Chondrocyte (in vitro differentiated cells): Measurements from ENCODE around the gene KANK4. TPM values are rescaled to one million over a fixed set of nuclear protein-coding genes. Genes with fewer than 3 reads are reported as not detected.

Source experiments
- DNase-seq: peaks from one replicate; pipeline ENCODE4 v3.0.0; 2021; ENCODE audit warnings: mixed read lengths, low spot score
- H3K27ac Mint-ChIP-seq: one replicate; pipeline ENCODE4 v1.8.0; 2021; ENCODE audit warnings: mild to moderate bottlenecking, moderate library complexity, mixed read lengths; ENCODE audit not compliant: unreplicated experiment
- H3K27me3 Mint-ChIP-seq: 2 replicates; pipeline ENCODE4 v1.8.0; 2021; ENCODE audit warnings: low read depth, mixed read lengths
- H3K36me3 Mint-ChIP-seq: 2 replicates; pipeline ENCODE4 v1.8.0; 2021; ENCODE audit warnings: low read depth, mixed read lengths
- H3K4me1 Mint-ChIP-seq: 2 replicates; pipeline ENCODE4 v1.8.0; 2021; ENCODE audit warnings: low read depth, mild to moderate bottlenecking, mixed read lengths
- H3K4me3 Mint-ChIP-seq: one replicate; pipeline ENCODE4 v1.8.0; 2021; ENCODE audit warnings: mild to moderate bottlenecking, moderate library complexity, mixed read lengths; ENCODE audit not compliant: unreplicated experiment
- H3K9me3 Mint-ChIP-seq: 2 replicates; pipeline ENCODE4 v1.8.0; 2021; ENCODE audit warnings: low read depth, mixed read lengths
- CTCF ChIP-seq: fragments of 200-600 bp; sonication (generic); IDR thresholded peaks from 2 replicates; pipeline ENCODE4 v1.5.0; 2021; ENCODE audit warnings: antibody characterized with exemption, mild to moderate bottlenecking, moderate library complexity
- total RNA-seq: library from RNA; stranded (reverse); gene quantifications from 3 replicates; pipeline ENCODE4 v1.2.1, GENCODE V29; 2021

The KANK4 gene
- total RNA-seq, 1 donor from 2014 or later, result 1.4 TPM

GRCh38 chr1:62271948-62272728, 47.1 kb downstream of the KANK4 start:
- no peaks in the 10 kb centered on the region for H3K27me3 Mint-ChIP-seq

GRCh38 chr1:62271134-62271533, 48.1 kb downstream of the KANK4 start:
- H3K27me3 Mint-ChIP-seq, result no peaks in the 10 kb centered on the region
- H3K4me3 Mint-ChIP-seq, result no peak overlapping the region
- no peak overlapping the region for H3K27ac Mint-ChIP-seq
- H3K36me3 Mint-ChIP-seq, result no peaks in the 10 kb centered on the region
- no peak for DNase-seq
- TF ChIP-seq CTCF, result no peak
- no peaks in the 10 kb centered on the region for H3K9me3 Mint-ChIP-seq
- peaks cover 6% of the 10 kb centered on the region for H3K4me1 Mint-ChIP-seq

More at GRCh38 chr1:62271948-62272728, 47.1 kb downstream of the KANK4 start:
- DNase-seq, result no peak
- no peak overlapping the region for H3K27ac Mint-ChIP-seq
- no peak for TF ChIP-seq CTCF
- peaks cover 6% of the 10 kb centered on the region for H3K4me1 Mint-ChIP-seq
- peaks cover 2% of the 10 kb centered on the region for H3K9me3 Mint-ChIP-seq
- H3K4me3 Mint-ChIP-seq, result no peak overlapping the region
- H3K36me3 Mint-ChIP-seq, result no peaks in the 10 kb centered on the region

- Mint-ChIP-seq H3K36me3 (no peaks in the 10 kb centered on the region), H3K4me1 (peaks cover 6% of the 10 kb centered on the region), H3K27ac (no peak overlapping the region), H3K4me3 (no peak overlapping the region), H3K27me3 (no peaks in the 10 kb centered on the region), H3K9me3 (no peaks in the 10 kb centered on the region)
- DNase-seq, result no peak
- TF ChIP-seq CTCF, result no peak
Measured at GRCh38 chr1:62269851-62270495, 49.3 kb downstream of the KANK4 start.

GRCh38 chr1:62269439-62269838, 49.8 kb downstream of the KANK4 start:
- DNase-seq, result no peak
- Mint-ChIP-seq H3K9me3 (no peaks in the 10 kb centered on the region), H3K36me3 (no peaks in the 10 kb centered on the region), H3K4me3 (no peak overlapping the region), H3K27me3 (no peaks in the 10 kb centered on the region), H3K27ac (no peak overlapping the region), H3K4me1 (peaks cover 6% of the 10 kb centered on the region)
- no peak for TF ChIP-seq CTCF

- Mint-ChIP-seq H3K4me3 (no peak overlapping the region), H3K9me3 (no peaks in the 10 kb centered on the region), H3K4me1 (peaks cover 6% of the 10 kb centered on the region)
Measured at GRCh38 chr1:62268315-62268714, 50.9 kb downstream of the KANK4 start.

More at GRCh38 chr1:62268315-62268714, 50.9 kb downstream of the KANK4 start:
- Mint-ChIP-seq H3K27me3 (no peaks in the 10 kb centered on the region), H3K27ac (no peak overlapping the region), H3K36me3 (no peaks in the 10 kb centered on the region)
- TF ChIP-seq CTCF, result no peak
- DNase-seq, result no peak
